GM10248 (cell line): ENCODE data around the gene PCDH9.

Source experiments
- CTCF ChIA-PET: fragments of 300-600 bp; sonication (Branson Sonifier 250); formaldehyde crosslinking; extraction: SDS; loops from one replicate; lab custom pipeline; 2021; ENCODE audit warnings: antibody characterized with exemption; lab: Yijun Ruan, JAX
- POLR2A ChIA-PET: fragments of 350-650 bp; sonication (Branson Sonifier 250); formaldehyde crosslinking; extraction: SDS; loops from one replicate; lab custom pipeline; 2020; ENCODE audit warnings: antibody characterized with exemption; lab: Yijun Ruan, JAX
- DNase-seq: peaks from one replicate; pipeline ENCODE4 v3.0.0; 2012; ENCODE audit errors: extremely low spot score
- TF ChIP-seq, protein P1 (sequence below): IDR thresholded peaks from 2 replicates; pipeline ENCODE4 v1.5.1; 2012; ENCODE audit warnings: mild to moderate bottlenecking, low read depth; ENCODE audit errors: extremely low read depth, missing control alignments, control extremely low read depth

PCDH9 gene

DNA sequence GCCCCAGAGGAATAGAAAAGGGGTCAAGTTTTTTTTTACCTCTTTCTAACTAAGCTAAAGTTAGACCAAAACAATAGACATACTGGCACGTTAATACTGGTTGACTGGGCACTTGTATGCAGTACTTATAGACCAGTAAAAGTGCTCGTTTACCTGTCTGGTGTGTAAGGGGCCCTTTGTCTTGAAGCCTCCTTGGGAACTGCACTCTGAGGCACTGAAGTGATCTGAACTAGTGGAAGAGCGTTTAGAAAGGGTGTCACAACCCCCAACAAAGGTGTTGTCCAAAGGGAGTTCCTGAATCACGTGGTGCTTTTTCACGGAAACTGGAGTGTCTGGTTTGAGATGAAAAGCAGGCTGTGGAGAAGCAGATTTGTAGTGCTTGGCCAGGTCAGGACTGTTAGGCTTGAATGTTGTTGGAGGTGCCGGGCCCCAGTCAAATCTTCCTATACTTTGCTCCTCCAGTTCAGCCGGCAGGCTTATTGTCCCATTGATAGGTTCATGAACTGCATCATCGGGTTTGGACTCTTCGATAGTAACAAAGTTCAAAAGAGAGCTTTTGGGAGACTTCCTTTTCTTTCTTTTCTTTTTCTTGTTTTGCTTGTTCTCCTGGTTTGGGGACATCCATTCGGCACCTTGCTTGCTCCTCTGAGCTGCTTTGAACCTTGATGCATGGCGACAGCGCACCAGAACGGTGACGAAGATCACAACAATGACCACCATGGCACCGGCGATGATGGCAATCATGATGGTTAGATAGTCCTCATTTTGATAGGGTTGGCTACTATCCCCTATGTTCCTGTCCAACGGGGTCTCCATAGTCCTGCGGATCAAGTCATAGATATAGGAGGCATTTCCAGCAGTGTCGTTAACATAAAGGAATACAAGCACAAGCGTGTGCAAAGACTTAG lies 4.6 kb downstream of the PCDH9 start:
- ChIA-PET POLR2A (no interaction called here), CTCF (interaction anchor here (0.9 kb wide), 1 partner anchor 13 kb away, joined by 3 read pairs; no protein-coding TSS in a partner anchor)
- TF ChIP-seq, protein P1, sequence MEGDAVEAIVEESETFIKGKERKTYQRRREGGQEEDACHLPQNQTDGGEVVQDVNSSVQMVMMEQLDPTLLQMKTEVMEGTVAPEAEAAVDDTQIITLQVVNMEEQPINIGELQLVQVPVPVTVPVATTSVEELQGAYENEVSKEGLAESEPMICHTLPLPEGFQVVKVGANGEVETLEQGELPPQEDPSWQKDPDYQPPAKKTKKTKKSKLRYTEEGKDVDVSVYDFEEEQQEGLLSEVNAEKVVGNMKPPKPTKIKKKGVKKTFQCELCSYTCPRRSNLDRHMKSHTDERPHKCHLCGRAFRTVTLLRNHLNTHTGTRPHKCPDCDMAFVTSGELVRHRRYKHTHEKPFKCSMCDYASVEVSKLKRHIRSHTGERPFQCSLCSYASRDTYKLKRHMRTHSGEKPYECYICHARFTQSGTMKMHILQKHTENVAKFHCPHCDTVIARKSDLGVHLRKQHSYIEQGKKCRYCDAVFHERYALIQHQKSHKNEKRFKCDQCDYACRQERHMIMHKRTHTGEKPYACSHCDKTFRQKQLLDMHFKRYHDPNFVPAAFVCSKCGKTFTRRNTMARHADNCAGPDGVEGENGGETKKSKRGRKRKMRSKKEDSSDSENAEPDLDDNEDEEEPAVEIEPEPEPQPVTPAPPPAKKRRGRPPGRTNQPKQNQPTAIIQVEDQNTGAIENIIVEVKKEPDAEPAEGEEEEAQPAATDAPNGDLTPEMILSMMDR: no peak
- DNase-seq: no peak

DNA sequence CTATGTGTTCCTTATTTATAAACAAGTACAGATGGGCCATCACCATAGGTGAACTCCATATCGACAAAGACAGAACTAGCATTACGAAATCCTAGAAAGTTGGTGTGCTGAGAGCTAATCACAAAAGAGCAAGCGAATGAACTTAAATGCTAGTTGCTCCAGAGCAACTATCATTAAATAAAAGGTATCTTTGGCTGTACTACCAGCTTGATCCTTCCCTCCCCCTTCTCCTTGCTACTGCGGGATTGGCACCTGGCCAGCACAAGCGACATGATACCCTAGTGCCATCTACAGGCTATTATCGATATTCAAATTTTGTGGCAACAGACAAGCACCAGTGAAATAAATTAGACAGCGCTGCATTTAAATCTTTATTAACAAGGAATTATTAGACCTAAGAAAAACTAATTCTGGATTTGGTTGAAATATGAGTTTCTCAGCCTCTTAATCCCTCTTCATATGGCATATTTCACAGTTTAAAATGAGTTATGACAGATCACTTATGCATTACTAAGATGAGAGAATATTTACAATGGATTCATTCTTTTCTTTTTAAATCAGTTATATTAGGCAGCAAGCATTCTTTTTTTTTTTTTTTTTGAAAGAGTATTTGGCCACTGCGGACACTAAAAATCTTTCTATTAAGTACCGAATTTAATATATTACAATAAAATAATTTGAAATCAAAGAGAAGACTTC lies 5.8 kb downstream of the PCDH9 start:
- ChIA-PET CTCF (interaction anchor here (0.9 kb wide), 1 partner anchor 14 kb away, joined by 3 read pairs; no protein-coding TSS in a partner anchor), POLR2A (no interaction called here)
- TF ChIP-seq, protein P1: peak; percentile 30
- DNase-seq: no peak

DNA sequence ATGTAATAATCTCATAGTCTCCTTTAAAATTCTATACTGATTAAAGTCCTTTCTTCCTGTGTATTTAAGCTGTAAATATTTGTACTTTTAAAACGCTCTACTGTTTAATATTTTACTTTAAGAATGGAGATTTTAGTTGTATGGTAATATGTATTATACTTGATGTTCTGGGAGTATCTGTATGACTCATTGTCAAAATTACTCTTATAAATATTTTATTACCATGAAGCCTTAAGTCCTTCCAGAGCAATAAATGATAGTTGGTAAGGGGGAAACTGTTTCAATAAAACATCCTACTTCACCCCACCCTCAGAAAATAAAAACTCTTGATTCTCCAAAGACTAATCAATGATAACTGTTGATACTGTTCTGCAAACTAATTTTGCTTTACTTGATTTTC lies 6.4 kb downstream of the PCDH9 start:
- TF ChIP-seq, protein P1: no peak
- ChIA-PET CTCF (no interaction called here), POLR2A (no interaction called here)
- DNase-seq: no peak

DNA sequence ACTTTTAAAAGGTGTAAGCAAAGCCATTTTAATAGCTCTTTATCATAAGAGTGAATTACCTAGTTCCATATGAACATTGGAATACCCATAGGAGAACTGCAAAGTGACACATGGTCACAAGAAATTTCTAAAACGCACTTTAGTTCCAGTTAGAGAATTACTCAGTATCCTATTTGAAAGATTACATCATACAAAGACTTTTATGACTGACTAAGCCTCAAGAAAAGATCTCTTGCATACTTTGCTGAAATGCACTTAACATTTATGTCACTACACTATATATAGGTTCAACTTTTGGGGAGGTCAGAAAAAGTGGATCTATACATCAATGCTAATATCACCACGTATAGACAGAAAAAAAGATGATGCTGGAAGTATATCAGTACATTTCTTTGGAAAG lies 7.1 kb downstream of the PCDH9 start:
- TF ChIP-seq, protein P1: no peak
- no peak for DNase-seq
- CTCF ChIA-PET: no interaction called here
- POLR2A ChIA-PET: no interaction called here

DNA sequence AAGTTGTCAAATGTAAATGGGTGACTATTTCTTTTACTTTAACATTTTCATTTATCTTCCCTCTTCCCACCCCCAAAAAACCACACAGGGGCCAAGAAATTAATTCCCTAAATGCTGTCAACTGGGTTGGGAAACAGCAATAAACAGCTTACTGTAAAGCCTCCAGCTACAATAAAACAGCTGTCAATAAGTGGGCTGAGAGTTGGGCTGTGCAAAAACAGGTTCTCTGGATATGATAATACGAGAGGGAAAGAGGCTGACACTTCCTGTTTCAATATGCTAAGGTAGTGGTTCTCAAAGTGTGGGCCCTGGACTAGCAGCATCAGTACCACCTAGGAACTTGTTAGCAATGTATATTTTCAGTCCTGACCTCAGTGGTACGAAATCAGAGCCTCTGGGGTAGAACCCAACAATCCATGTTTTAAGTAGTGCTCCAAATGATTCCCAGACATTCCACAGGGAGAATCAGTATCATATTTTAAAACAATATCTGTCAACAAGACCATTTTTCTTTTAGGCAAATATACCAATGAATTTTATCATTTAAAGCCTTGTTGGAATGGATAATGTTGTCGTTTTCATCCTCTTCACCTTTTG lies 8.4 kb downstream of the PCDH9 start:
- POLR2A ChIA-PET: no interaction called here
- TF ChIP-seq, protein P1: no peak
- no peak for DNase-seq
- CTCF ChIA-PET: no interaction called here

DNA sequence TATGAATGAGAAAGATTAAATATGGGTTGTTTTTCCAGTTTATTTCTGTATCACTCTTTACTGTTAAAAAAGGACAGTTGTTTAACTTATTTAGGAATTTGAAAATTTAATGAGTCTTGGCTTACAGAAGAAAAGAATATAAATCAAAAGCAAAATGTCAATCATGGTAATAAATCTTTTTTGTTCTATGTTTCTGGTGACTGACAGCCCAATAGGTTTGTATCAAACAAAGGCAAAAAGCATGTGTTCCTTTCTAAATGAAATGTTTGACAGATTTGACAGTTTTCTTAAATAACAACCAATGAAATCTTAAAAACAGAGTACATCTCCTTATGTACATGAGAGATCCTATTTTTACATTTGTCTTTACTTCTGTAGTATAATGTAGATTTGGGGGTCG lies 11.0 kb downstream of the PCDH9 start:
- POLR2A ChIA-PET: no interaction called here
- DNase-seq: no peak
- TF ChIP-seq, protein P1: no peak
- CTCF ChIA-PET: no interaction called here
